MM.1S (cell line): ENCODE measurements around the gene GPS1.
A peak's percentile ranks its signal among the peaks of the same experiment; 100 is the strongest.

Experiments used
- DNase-seq: peaks from one replicate; pipeline ENCODE4 v3.0.0-alpha.2; 2015
- H2AFZ ChIP-seq: fragments of 300-600 bp; sonication (generic); 2 replicates; pipeline ENCODE4 v1.6.0; 2016; ENCODE audit warnings: antibody characterized with exemption, low read length
- H3F3A ChIP-seq: fragments of 300-600 bp; sonication (generic); 2 replicates; pipeline ENCODE4 v1.6.1; 2016; ENCODE audit warnings: mild to moderate bottlenecking, antibody characterized with exemption, low read length, moderate library complexity, mixed read lengths; ENCODE audit not compliant: insufficient read depth
- H3K27ac ChIP-seq: fragments of 300-600 bp; sonication (generic); 2 replicates; pipeline ENCODE4 v1.5.1; 2016; ENCODE audit warnings: mild to moderate bottlenecking, low read length
- H3K27me3 ChIP-seq: fragments of 300-600 bp; sonication (generic); replicated peaks from 2 replicates; pipeline ENCODE4 v1.6.0; 2016; ENCODE audit warnings: low read length; ENCODE audit not compliant: insufficient read depth
- H3K36me3 ChIP-seq: fragments of 300-600 bp; sonication (generic); replicated peaks from 2 replicates; pipeline ENCODE4 v1.6.1; 2016; ENCODE audit warnings: mild to moderate bottlenecking, low read length, mixed read lengths; ENCODE audit not compliant: insufficient read depth
- H3K4me1 ChIP-seq: fragments of 300-600 bp; sonication (generic); 2 replicates; pipeline ENCODE4 v1.6.1; 2016; ENCODE audit warnings: low read length, mixed read lengths
- H3K4me2 ChIP-seq: fragments of 300-600 bp; sonication (generic); 2 replicates; pipeline ENCODE4 v1.6.0; 2016; ENCODE audit warnings: low read depth, low read length
- H3K4me3 ChIP-seq: fragments of 300-600 bp; sonication (generic); 2 replicates; pipeline ENCODE4 v1.5.1; 2016; ENCODE audit warnings: low read length, mixed read lengths
- H3K79me2 ChIP-seq: fragments of 300-600 bp; sonication (generic); 2 replicates; pipeline ENCODE4 v1.6.1; 2016; ENCODE audit warnings: mixed run types, low read length, mixed read lengths
- H3K9ac ChIP-seq: fragments of 300-600 bp; sonication (generic); 2 replicates; pipeline ENCODE4 v1.6.1; 2016; ENCODE audit warnings: low read length, mixed read lengths
- H3K9me2 ChIP-seq: fragments of 300-600 bp; sonication (generic); replicated peaks from 2 replicates; pipeline ENCODE4 v1.6.1; 2016; ENCODE audit warnings: mild to moderate bottlenecking, low read length, mixed read lengths; ENCODE audit not compliant: insufficient read depth
- H3K9me3 ChIP-seq: fragments of 300-600 bp; sonication (generic); replicated peaks from 2 replicates; pipeline ENCODE4 v1.6.1; 2016; ENCODE audit warnings: mild to moderate bottlenecking, low read length, mixed read lengths; ENCODE audit not compliant: insufficient read depth
- H4K20me1 ChIP-seq: fragments of 300-600 bp; sonication (generic); 2 replicates; pipeline ENCODE4 v1.6.1; 2016; ENCODE audit warnings: mild to moderate bottlenecking, low read length, moderate library complexity, mixed read lengths; ENCODE audit not compliant: insufficient read depth
- EZH2 ChIP-seq: fragments of 300-600 bp; sonication (generic); optimal IDR thresholded peaks from 2 replicates; pipeline ENCODE3; 2017; ENCODE audit warnings: low read depth, mild to moderate bottlenecking, antibody characterized with exemption, low read length, mixed read lengths
- EZH2phosphoT487 ChIP-seq: fragments of 300-600 bp; sonication (generic); IDR thresholded peaks from 2 replicates; pipeline ENCODE4 v1.6.1; 2018; ENCODE audit warnings: antibody characterized with exemption, low read length
- TF ChIP-seq, protein P1 (sequence below): fragments of 300-600 bp; sonication (generic); IDR thresholded peaks from 2 replicates; pipeline ENCODE4 v1.5.1; 2016; ENCODE audit warnings: antibody characterized with exemption, low read length, mixed read lengths

The GPS1 gene

DNA sequence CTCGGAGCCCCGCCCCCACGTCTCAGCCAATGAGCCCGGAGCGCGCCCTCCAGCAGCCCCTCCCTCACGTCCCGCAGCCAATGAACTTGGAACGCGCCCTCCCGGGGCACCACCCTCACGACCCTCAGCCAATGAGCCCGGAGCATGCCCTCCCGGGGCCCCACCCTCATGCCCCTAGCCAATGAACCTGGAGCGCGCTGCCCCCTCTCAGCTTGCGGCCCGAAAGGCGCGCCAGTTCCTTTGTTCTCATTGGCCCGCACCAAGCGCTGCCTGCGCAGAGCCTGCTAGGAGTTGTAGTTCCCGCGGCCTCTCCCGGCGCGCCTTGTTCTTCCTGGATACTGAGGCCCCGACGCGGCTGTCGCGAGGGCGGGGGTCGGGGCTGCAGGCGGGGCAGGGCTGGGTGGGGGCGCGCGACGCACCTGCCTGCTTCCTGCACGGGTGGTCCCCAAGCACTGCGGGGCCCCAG is 28.7 kb upstream of the GPS1 start, which contains the start of gene LRRC45:
Gene LRRC45, plus strand, starts transcription at position 325 of the 466 bp plus-strand sequence. CDS start 339 bp downstream, outside the sequence.
- H3K9ac ChIP-seq: peak within 1 kb of the TSS; percentile 92
- no peaks in the 10 kb centered on the region for H3K9me2 ChIP-seq
- no peaks in the 10 kb centered on the region for H4K20me1 ChIP-seq
- TF ChIP-seq, protein P1, sequence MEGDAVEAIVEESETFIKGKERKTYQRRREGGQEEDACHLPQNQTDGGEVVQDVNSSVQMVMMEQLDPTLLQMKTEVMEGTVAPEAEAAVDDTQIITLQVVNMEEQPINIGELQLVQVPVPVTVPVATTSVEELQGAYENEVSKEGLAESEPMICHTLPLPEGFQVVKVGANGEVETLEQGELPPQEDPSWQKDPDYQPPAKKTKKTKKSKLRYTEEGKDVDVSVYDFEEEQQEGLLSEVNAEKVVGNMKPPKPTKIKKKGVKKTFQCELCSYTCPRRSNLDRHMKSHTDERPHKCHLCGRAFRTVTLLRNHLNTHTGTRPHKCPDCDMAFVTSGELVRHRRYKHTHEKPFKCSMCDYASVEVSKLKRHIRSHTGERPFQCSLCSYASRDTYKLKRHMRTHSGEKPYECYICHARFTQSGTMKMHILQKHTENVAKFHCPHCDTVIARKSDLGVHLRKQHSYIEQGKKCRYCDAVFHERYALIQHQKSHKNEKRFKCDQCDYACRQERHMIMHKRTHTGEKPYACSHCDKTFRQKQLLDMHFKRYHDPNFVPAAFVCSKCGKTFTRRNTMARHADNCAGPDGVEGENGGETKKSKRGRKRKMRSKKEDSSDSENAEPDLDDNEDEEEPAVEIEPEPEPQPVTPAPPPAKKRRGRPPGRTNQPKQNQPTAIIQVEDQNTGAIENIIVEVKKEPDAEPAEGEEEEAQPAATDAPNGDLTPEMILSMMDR: no peak
- TF ChIP-seq EZH2phosphoT487: no peak
- TF ChIP-seq EZH2: no peak
- H3K36me3 ChIP-seq: no peaks in the 10 kb centered on the region
- peak within 1 kb of the TSS; percentile 98 for H3K4me2 ChIP-seq
- H3K79me2 ChIP-seq: peaks cover 39% of the 10 kb centered on the region
- peaks cover 9% of the 10 kb centered on the region for H3K4me1 ChIP-seq
- peak; percentile 99 for DNase-seq
- H3F3A ChIP-seq: peaks cover 13% of the 10 kb centered on the region
- H3K9me3 ChIP-seq: no peaks in the 10 kb centered on the region
- H3K27me3 ChIP-seq: no peaks in the 10 kb centered on the region
- H2AFZ ChIP-seq: peak within 1 kb of the TSS; percentile 93
- peak within 1 kb of the TSS; percentile 100 for H3K4me3 ChIP-seq
- peak within 1 kb of the TSS; percentile 27; the same call in 1 of the 2 replicates for H3K27ac ChIP-seq

DNA sequence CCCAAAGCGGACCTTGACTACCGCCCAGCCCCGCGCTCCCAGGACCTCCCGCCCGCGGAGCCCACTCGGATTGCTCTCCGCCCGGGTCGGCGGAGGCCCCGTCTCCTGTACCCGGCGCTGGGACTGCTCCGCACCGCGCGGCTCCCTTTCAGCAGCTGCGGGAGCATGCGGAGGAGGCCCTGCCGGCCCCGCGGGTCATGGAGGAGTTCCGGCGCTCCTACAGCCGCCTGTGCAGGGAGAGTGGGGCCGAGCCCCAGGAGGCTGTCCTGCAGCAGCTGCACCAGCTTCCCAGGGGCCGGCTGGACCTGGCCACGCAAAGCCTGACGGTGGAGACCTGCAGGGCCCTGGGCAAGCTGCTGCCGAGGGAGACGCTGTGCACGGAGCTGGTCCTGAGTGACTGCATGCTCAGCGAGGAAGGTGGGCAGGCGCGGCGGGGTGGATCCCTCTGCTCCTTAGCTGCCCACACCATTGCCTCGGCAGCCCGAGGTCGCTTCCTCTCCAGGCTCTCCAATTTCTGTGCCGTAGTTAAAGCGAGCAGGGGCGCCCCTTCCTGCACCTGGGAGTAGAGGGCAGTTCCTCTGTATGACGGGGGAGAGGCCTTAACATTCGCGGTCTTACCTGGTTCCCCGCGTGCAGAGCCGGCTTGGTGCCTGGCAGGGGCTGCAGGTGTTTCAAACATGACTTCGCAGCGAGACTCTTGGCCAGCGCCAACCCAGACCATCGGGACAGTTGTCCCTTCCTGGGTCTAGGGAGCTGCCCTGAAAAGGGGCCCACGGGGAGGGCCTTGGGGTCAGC is 28.1 kb upstream of the GPS1 start:
- Histone ChIP-seq H3K79me2 (peaks cover 39% of the 10 kb centered on the region), H3K9me2 (no peaks in the 10 kb centered on the region), H3K27ac (no peak overlapping the region), H3K9ac (peak overlapping the region; percentile 72), H3K9me3 (no peaks in the 10 kb centered on the region), H3K27me3 (no peaks in the 10 kb centered on the region), H3K4me3 (peak overlapping the region; percentile 94), H3K36me3 (no peaks in the 10 kb centered on the region), H4K20me1 (no peaks in the 10 kb centered on the region), H3K4me1 (peaks cover 9% of the 10 kb centered on the region), H2AFZ (peak overlapping the region; percentile 87), H3K4me2 (peak overlapping the region; percentile 76), H3F3A (peaks cover 13% of the 10 kb centered on the region)
- TF ChIP-seq, protein P1: no peak
- TF ChIP-seq EZH2 (no peak), EZH2phosphoT487 (no peak)
- peak; percentile 35 for DNase-seq

GRCh38 chr17:82024859-82025258 is 26.8 kb upstream of the GPS1 start:
- TF ChIP-seq EZH2: no peak
- TF ChIP-seq, protein P1: no peak
- no peak for TF ChIP-seq EZH2phosphoT487
- H3K4me3 ChIP-seq: no peak overlapping the region
- H3K9me2 ChIP-seq: no peaks in the 10 kb centered on the region
- no peak overlapping the region for H2AFZ ChIP-seq
- H3K9ac ChIP-seq: no peak overlapping the region
- no peaks in the 10 kb centered on the region for H3K36me3 ChIP-seq
- H4K20me1 ChIP-seq: no peaks in the 10 kb centered on the region
- H3K4me1 ChIP-seq: peaks cover 9% of the 10 kb centered on the region
- H3K4me2 ChIP-seq: no peak overlapping the region; the same call in 1 of the 2 replicates
- no peaks in the 10 kb centered on the region for H3K9me3 ChIP-seq
- peaks cover 39% of the 10 kb centered on the region for H3K79me2 ChIP-seq
- no peak for DNase-seq
- no peaks in the 10 kb centered on the region for H3K27me3 ChIP-seq
- no peak overlapping the region for H3K27ac ChIP-seq
- H3F3A ChIP-seq: peaks cover 15% of the 10 kb centered on the region
